ENCODE results near the gene HS3ST1. TPM values are rescaled to one million over a fixed set of nuclear protein-coding genes. Genes with fewer than 3 reads are reported as not detected.
"Not testable (repeated sequence)": the region's sequence is repeated elsewhere in the genome, so short reads cannot be mapped to it uniquely, and the experiment has no call there.

HS3ST1 gene
- total RNA-seq, 1 experiment from 2014 or later, result 0.35 TPM

DNA sequence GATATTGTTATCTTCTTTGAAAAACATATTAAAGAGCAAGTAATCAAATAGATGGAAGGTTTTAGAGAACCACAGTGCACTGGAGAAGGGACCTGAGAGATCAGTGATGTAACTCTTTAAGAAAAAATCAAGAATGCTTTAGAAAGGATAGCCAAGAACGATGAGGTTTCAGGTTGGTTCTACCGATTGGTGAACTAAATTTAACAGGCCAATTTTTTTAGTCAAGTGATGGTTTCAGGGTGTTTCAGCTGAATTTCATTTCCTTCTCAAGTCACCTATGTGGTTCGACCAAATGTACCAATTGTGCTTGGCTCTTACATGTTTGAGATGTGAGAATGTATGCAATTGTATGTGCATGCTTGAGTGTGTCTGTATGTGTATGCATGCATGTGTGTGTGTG is 26.5 kb downstream of the HS3ST1 start:
- DNase-seq (ENCODE audit: low spot score), result no peak

DNA sequence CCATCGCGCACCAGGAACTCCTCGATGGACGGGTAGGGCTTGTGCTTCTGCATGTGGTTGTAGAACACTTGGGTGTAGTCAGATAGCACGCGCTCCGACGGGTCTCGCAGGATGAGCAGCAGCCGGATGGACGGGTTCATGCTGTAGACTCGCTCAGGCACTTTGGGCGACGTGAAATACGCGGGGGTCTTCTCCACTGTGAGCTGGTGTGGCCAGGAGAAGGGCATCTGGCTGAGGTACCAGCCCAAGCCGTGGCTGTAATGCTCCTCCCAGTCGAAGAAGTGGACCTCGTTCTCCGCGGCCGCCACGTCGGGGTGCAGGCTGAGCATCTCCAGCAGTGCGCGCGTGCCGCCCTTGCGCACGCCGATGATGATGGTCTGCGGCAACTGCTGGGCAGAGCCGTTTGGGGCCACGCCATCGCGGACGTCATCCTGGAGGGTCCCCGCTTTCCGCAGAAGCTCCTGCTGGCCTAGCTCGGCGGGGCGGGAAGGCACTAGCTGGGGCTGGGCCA is 29.2 kb downstream of the HS3ST1 start:
- DNase-seq (ENCODE audit: low spot score), result no peak

DNA sequence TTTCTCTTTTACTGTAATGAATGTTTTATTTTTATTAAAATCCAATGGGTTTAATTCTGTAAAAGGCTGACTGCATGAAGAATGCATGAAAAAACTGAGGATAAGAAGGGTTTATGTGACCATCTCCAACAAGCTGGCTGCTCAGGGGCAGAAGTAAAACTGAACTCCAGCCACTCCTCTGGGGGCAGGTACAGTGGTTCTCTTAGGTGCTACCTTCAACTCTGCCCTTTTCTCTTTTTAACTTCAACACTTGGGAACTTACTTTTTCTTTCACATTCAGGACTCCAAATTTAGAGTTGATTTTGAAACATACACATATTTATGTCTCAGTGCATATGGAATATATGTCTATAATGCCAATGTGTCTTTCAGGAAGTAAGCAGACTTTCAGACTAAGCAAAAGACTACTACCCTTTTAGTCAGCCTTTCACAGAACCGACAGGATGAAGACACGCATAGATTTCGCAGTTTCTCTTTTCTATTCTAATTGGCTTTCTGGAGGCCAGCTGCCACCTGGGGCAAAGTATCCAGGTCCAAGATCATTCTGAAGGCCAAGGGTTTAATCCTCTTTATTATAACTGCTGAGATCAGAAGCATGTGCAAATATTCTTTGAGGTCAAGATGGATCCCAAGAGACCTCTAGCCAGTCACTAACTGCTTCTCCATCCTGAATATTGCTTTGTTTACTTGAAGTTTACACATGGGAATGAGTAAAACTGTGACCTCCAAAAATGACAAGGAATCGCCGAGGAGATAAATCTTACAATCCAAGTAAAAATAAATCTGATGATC is 30.7 kb downstream of the HS3ST1 start:
- no peak for DNase-seq (ENCODE audit: low spot score)

DNA sequence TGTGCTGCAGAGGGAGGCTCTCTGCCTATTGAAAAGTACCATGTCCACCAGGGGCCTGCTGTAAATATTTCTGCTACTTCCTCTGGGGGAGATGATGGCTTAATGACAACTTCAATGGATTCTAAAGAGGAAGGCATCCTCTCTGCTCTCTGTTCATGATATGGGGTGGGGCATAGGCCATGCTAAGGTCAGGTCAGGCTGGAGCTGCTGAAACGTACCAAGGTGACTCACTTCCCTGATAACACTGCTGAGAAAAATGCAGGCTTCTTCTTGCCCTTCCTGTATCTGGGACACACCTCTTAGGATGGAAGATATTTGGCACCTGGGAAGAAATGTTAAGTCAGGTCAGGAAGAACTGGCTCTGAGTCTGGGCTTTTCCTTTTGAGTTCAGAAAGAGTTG is 31.5 kb downstream of the HS3ST1 start:
- DNase-seq (ENCODE audit: low spot score), result no peak

DNA sequence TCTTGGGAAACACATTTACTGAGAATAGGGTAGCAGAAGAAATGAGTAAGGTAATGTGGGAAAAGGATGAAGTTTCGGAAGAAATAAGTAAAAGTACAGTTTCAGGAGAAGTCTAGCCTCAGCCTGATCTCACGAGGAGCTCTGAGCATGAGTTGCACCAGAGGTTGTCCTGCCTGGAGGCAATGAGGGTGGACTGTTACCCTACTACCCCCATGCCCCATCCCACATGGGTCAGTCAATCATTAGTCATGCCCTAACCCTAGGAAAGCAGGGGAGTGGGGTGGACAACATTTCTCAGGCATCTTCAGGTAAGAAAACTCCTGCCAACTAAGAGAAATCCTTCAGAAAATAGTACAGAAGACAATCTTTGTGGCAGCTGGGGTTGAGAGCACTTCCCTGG is 35.1 kb downstream of the HS3ST1 start:
- DNase-seq (ENCODE audit: low spot score), result no peak

DNA sequence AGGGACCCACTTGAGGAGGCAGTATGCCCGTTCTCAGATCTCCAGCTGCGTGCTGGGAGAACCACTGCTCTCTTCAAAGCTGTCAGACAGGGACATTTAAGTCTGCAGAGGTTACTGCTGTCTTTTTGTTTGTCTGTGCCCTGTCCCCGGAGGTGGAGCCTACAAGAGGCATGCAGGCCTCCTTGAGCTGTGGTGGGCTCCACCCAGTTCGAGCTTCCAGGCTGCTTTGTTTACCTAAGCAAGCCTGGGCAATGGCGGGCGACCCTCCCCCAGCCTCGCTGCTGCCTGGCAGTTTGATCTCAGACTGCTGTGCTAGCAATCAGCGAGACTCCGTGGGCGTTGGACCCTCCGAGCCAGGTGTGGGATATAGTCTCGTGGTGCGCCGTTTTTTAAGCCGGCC is 44.6 kb downstream of the HS3ST1 start:
- not testable (repeated sequence) for DNase-seq (ENCODE audit: low spot score)

DNA sequence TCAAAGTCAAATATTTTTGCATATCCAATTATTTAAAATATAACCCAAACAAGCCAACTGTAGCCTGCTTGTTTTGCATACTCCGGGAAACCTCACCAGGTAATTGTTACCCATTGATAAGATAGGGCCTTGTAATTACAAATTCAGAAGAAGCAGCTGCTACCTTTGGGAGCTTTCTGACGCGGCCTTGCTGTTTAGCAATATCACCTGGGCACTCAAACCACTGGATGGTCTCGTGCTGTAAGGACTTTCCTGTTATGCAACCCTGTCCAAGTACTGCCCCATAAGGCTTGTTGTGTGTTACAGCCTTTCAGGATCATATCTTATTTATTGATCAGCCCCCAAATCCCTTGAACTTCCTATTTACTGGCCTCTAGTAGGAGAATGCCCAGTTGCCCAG is 52.1 kb downstream of the HS3ST1 start:
- DNase-seq (ENCODE audit: low spot score), result no peak

DNA sequence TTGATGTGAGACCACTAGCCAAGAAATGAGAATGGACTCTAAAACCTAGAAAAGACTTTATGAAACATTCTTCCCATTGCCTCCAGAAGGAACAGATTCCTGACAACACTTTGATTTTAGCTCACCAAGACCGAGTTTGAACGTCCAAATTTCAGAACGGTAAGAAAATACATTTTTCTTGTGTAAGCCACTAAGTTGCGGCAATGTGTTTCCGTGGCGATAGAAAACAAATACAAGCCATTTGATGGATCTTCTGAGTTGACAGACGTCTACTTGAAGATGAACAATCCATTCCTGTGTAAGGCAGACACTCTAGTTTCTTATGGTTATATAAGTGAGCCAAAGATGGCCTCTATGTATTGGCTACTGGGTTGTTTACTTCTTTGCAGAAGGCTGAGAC is 52.5 kb downstream of the HS3ST1 start:
- no peak for DNase-seq (ENCODE audit: low spot score)

DNA sequence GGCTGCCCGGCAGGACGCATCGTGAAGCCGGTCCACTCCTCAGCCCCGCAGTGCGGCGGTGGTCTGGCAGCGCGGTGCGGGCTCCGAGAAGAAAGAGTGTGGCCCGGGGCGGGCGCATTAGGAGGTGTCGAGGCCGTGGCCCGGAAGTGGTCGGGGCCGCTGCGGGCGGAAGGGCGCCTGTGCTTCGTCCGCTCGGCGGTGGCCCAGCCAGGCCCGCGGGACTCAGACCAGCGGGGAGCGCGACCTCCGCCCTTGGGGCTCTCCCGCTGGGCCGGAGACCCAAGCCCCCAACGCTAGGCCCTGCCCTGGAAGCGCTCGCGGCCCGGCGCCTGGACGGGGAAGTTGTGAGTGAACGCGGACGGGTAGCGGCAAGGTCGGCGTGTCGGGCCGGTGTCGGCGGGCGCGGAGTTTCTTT is 60.0 kb downstream of the HS3ST1 start:
- DNase-seq (ENCODE audit: low spot score), result no peak

DNA sequence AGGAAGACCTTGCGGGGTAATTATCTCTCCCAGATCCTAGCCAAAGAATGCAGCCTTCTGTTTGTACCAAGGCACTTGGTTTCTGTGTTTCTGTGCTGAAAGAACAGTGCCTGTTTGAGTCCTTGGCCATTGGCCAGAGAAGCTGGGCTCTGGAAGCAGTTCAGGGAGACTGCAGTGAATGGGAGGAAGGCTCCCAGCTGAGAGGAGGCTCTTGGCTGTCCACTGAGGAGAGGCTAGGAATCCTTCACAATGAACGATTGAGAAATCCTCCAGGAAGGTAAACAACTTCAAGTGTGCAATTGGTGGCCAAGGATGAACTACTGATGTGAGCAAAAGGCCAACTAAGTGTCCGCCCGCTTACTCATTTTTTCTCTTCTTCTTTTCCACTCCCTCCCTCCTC is 61.3 kb downstream of the HS3ST1 start:
- DNase-seq (ENCODE audit: low spot score), result peak; percentile 11

DNA sequence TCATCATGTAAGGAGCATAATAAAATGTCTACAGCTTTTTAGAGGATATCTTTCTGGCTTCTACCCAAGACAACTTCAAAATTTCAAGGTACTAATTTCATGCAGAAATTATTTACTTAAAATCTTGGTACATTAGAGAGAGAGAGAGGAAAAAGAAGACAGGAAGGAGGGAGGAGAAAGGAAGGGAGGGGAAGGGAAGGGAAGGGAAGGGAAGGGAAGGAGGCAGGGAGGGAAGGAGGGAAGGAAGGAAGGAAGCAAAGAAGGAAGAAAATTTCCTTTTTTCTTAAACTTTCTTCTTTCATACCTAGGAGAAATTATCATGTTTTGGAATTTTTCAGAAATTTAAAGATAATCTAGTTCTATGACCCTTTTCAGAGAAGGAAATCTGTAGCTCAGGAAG is 61.8 kb downstream of the HS3ST1 start:
- no peak for DNase-seq (ENCODE audit: low spot score)

DNA sequence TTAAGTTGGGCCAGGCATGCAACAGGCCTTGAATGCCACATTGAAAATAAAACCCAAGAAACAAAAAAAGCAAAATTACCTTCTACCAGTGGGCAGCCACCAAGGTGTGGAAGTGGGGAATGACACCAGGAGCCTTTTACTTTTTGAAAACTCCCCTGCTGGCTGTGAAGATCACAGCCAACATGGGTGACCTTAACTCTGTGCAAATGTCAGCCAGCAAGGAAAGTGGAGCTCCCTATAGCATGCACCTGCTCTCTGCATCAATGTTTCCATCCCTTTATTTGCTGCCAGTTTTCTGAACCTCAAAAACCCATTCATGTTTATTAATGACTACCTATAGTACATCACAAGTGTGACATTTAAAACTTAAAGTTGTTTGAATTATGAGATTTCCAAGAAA is 63.7 kb downstream of the HS3ST1 start:
- no peak for DNase-seq (ENCODE audit: low spot score)

DNA sequence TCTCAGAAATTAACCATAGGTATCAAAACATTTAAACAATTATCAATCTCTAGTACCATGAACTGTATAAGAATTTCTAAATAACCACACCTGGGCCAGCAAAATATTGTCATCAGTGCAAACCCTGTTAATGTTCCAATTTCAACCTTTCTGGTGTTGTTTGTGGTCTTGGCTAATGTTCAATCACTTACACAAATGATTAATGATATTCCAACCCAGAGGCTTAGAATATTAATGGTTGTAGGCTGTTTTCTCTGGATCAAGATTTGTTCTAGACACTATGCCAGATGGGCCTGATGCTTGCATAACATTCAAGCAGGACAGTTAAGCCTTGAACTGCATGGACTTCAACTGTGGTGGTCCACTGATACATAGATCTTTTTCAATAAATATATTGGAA is 69.1 kb downstream of the HS3ST1 start:
- no peak for DNase-seq (ENCODE audit: low spot score)

DNA sequence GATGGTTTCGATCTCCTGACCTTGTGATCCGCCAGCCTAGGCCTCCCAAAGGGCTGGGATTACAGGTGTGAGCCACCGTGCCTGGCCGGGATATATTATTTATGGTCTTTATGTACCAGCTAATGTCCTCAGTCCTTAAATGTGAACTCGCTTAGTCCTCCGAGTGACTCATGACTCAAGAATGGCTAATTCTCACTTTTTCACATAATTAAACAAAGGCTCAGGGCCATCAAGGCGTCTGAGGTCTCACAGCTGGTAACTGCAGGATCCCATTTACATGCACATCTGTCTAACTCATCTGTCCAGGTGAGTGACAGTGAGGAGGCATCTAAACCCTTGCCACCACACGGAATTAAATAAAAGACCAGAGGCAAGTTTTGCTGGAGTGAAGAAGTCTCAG is 73.5 kb downstream of the HS3ST1 start:
- DNase-seq (ENCODE audit: low spot score), result no peak

DNA sequence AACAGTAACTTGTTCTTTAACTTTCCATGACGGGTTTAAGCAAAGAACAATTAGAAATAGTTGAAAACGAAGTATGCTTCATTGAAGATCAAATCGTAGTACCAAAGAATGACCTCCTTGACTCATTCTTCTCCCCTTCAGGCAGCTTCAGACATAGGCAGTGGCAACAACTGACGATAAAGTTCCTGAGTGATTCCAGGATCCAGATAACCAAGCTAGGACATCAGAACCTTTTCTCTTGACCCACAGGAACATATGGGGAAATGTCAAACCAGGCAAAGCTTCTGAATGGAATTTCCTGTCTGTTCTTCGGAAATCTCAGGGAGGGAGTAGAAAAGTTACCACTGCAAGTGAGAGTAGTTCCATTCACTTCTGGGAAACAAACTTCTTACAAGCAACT is 74.2 kb downstream of the HS3ST1 start:
- DNase-seq (ENCODE audit: low spot score), result no peak

DNA sequence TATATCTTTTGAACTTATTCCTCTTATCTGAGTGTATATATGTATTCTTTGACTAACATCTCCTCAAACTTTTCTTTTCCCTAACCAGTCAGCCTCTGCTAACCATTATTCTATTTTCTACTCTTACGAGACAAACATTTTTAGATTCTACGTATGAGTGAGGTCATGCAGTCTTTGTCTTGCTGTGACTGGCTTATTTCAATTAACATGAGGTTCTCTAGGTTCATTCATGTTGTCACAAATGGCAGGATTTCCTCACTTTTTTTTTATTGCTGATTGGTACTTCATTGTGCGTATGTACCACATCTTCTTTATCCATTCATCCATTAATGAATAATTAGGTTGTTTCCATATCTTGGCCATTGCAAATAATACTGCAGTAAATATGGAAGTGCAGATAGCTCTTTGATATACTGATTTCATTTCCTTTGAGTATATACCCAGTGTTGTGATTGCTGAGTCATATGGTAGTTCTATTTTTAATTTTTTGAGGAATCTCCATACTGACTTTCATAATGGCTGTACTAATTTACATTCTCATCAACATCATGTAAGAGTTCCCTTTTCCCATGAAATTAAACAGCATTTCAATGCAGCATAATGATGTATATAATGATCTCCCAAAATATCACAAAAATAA is 80.1 kb downstream of the HS3ST1 start:
- no peak for DNase-seq (ENCODE audit: low spot score)

DNA sequence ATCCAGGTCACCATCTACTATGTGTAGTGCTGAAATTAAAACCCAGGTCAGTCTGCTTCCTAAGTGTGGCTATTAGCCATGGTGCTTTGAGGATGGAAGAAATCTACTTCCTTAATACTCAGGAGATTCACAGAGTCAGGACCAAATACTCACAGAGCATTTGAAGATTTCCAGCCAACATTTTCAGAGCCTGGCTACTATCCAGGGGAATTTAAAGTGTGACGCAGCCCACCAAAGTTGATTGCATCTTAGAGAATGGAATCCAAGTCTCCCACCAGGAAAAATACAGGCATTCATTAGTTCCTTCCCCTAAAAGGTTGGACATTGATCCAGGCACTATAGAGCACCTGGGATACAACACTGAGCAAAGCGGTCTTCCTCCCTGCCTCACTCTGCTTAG is 83.8 kb downstream of the HS3ST1 start:
- DNase-seq (ENCODE audit: low spot score), result no peak

DNA sequence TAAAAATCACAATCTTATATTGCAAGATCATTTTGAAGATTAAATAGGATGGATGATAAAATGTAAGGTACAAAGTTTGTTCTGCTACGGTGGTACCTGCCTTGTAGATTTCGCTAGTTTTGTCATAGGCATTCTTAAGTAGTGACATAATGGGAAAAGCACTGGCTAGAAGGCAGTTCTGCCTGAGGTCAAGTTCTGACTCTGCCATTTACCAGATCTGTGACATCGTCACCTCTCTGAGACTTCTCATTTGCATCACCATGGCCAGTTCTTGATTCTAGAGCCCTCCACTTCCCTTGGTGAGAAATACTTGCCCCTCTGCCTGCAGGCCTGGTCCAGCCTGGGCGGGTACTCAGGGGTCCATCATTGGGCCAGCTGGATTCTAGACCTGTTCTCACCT is 85.2 kb downstream of the HS3ST1 start:
- no peak for DNase-seq (ENCODE audit: low spot score)

Measured in H4 (cell line).